ENCODE results near the gene HOOK2.
"Not testable (repeated sequence)": the region's sequence is repeated elsewhere in the genome, so short reads cannot be mapped to it uniquely, and the experiment has no call there.

HOOK2 gene

GRCh38 chr19:12799742-12800465 is 24.6 kb upstream of the HOOK2 start:
- Histone ChIP-seq H3K27me3 (ENCODE audit: low read depth) (no peaks in the 10 kb centered on the region), H3K4me1 (peaks cover 12% of the 10 kb centered on the region), H3K9me3 (no peaks in the 10 kb centered on the region; the same call in 1 of the 2 replicates), H3K36me3 (replicated peaks) (peaks cover 37% of the 10 kb centered on the region), H3K4me3 (peak overlapping the region; percentile 98)
- no peak for DNase-seq (ENCODE audit: low spot score in 2 of 2)
- in situ Hi-C loops (cut with MboI; ENCODE audit: low sequenced_read_pairs) = no loop called here

DNA sequence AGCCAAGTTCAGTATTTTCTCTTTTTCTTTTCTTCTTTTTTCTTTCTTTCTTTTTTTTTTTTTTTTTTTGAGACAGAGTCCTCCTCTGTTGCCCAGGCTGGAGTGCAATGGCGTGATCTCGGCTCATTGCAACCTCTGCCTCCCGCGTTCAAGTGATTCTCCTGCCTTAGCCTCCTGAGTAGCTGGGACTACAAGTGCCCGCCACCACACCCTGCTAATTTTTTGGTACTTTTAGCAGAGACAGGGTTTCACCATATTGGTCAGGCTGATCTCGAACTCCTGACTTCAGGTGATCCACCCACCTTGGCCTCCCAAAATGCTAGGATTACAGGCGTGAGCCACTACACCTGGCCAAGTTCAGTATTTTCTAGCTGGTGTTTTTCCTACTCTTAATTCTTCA is 22.3 kb upstream of the HOOK2 start:
- DNase-seq (ENCODE audit: low spot score in 2 of 2); H3K9me3 ChIP-seq; H3K27me3 ChIP-seq (ENCODE audit: low read depth); H3K4me3 ChIP-seq; in situ Hi-C loops (cut with MboI; ENCODE audit: low sequenced_read_pairs): not testable (repeated sequence)
- Histone ChIP-seq H3K36me3 (replicated peaks) (peaks cover 37% of the 10 kb centered on the region), H3K4me1 (peaks cover 15% of the 10 kb centered on the region)

- no peaks in the 10 kb centered on the region for H3K27me3 ChIP-seq (ENCODE audit: low read depth)
- DNase-seq (ENCODE audit: low spot score in 2 of 2) = no peak
- H3K4me3 ChIP-seq = no peak overlapping the region
- peaks cover 11% of the 10 kb centered on the region for H3K4me1 ChIP-seq
- H3K36me3 ChIP-seq (replicated peaks) = peaks cover 37% of the 10 kb centered on the region
- in situ Hi-C loops (cut with MboI; ENCODE audit: low sequenced_read_pairs) = no loop called here
- no peaks in the 10 kb centered on the region; the same call in 1 of the 2 replicates for H3K9me3 ChIP-seq
These were observed 21.8 kb upstream of the HOOK2 start for GRCh38 chr19:12797141-12797587.

- in situ Hi-C loops (cut with MboI; ENCODE audit: low sequenced_read_pairs) = no loop called here
- peaks cover 35% of the 10 kb centered on the region for H3K36me3 ChIP-seq (replicated peaks)
- peak; percentile 86 to 88 for DNase-seq (ENCODE audit: low spot score in 2 of 2)
- peaks cover 10% of the 10 kb centered on the region for H3K4me1 ChIP-seq
- no peak overlapping the region for H3K4me3 ChIP-seq
- no peaks in the 10 kb centered on the region for H3K27me3 ChIP-seq (ENCODE audit: low read depth)
- H3K9me3 ChIP-seq = no peaks in the 10 kb centered on the region; the same call in 1 of the 2 replicates
These were observed 21.1 kb upstream of the HOOK2 start for GRCh38 chr19:12796146-12797071.

DNA sequence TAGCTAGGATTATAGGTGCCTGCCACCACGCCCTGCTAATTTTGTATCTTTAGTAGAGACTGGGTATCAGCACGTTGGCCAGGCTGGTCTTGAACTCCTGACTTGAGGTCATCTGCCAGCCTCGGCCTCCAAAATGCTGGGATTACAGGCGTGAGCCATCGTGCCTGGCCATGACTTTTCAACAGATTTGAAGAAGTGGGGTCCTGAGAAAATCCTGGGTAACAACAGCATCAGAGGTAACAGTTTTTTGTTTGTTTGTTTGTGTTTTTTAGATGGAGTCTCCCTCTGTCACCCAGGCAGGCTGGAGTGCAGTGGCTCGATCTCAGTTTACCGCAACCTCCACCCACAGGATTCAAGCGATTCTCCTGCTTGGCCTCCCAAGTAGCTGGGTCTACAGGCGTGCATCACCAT is 19.6 kb upstream of the HOOK2 start:
- Histone ChIP-seq H3K9me3 (no peaks in the 10 kb centered on the region; the same call in 1 of the 2 replicates), H3K36me3 (replicated peaks) (peaks cover 24% of the 10 kb centered on the region), H3K4me1 (peaks cover 13% of the 10 kb centered on the region), H3K27me3 (ENCODE audit: low read depth) (no peaks in the 10 kb centered on the region), H3K4me3 (no peak overlapping the region)
- DNase-seq (ENCODE audit: low spot score in 2 of 2) = no peak
- in situ Hi-C loops (cut with MboI; ENCODE audit: low sequenced_read_pairs) = no loop called here

DNA sequence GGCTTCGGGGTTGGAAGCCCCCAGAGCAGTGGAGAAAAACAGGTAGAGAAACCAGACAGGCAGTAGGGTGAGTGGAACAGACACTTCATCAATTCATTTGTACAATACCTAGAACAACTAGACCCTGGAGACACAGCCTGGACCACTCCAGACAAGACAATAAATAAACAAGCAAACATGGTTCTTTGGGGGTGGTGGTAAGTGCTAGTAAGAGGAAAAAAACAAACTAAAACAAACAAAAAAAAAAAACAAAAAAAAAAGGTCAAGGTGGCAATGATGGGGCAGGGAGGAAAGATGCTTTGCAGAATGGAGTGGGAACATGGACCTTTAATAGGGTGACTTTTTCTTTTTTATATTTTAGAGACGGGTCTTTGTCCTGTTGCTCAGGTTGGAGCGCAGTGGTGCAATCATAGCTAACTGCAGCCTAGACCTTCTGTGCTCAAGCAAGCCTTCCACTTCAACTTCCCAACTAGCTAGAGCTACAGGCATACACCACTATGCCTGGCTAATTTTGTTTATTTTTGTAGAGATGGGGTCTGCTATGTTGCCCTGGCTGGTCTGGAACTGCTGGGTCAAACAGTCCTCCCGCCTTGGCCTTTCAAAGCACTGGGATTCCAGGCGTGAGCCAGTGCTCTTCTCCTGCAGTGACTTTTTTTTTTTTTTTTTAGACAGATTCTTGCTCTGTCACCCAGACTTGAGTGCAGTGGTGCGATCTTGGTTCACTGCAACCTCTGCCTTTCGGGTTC is 19.0 kb upstream of the HOOK2 start:
- Histone ChIP-seq H3K4me3 (peak overlapping the region; percentile 59), H3K36me3 (replicated peaks) (peaks cover 18% of the 10 kb centered on the region), H3K27me3 (ENCODE audit: low read depth) (no peaks in the 10 kb centered on the region), H3K4me1 (peaks cover 13% of the 10 kb centered on the region), H3K9me3 (no peaks in the 10 kb centered on the region; the same call in 1 of the 2 replicates)
- in situ Hi-C loops (cut with MboI; ENCODE audit: low sequenced_read_pairs) = no loop called here
- DNase-seq (ENCODE audit: low spot score in 2 of 2) = no peak

DNA sequence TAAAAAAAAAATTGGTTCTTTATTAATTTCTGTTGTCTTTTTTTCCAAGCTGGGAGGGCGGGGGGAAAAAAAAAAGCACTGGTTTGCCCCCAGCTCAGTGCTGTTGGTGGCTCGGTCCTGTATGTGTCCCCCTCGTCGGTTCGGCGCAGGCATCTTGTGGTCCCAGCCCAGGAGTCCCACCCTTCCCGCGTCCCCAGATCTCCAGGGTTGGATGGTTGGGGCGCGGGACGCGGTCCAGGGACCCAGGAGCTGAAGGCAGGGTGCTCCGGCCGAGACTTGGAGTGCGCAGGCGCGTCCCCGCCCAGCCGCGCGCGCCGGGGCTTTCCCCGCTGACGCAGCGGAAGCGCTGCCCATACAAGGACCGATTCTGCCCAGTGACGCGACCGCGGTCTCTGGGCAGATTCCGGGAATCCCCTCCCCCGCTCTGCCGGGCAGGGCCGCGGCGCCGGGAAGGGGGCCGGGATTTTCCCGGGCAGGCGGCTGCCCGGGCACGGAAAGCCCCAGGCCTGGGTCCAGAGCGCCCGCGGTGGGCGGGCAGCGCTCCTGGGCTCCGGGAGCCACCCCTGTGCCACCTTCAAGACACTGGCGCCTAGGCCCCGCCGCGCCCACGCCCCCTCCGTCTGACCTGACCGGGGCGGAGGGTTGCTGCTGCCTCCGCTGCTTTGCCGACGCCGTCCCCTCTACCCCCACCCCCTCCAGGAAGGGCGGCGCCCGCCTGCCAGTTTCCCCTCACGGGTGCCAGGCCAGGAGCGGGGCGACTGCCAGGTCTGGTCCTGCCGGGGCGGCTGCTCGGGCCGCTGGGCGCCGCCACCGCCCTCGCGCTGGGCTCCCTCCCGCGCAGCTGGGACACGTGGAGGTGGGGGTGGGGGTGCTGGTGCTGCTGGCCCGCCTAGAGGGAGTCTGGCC is 18.2 kb upstream of the HOOK2 start:
- Histone ChIP-seq H3K4me1 (peaks cover 21% of the 10 kb centered on the region), H3K27me3 (ENCODE audit: low read depth) (no peaks in the 10 kb centered on the region), H3K4me3 (peak overlapping the region; percentile 59), H3K36me3 (replicated peaks) (peaks cover 10% of the 10 kb centered on the region), H3K9me3 (no peaks in the 10 kb centered on the region; the same call in 1 of the 2 replicates)
- peak; percentile 88 to 93 for DNase-seq (ENCODE audit: low spot score in 2 of 2)
- in situ Hi-C loops (cut with MboI; ENCODE audit: low sequenced_read_pairs) = no loop called here

GRCh38 chr19:12792853-12793289 is 17.5 kb upstream of the HOOK2 start:
- H3K9me3 ChIP-seq = no peaks in the 10 kb centered on the region; the same call in 1 of the 2 replicates
- H3K4me3 ChIP-seq = peak overlapping the region; percentile 59
- in situ Hi-C loops (cut with MboI; ENCODE audit: low sequenced_read_pairs) = no loop called here

DNA sequence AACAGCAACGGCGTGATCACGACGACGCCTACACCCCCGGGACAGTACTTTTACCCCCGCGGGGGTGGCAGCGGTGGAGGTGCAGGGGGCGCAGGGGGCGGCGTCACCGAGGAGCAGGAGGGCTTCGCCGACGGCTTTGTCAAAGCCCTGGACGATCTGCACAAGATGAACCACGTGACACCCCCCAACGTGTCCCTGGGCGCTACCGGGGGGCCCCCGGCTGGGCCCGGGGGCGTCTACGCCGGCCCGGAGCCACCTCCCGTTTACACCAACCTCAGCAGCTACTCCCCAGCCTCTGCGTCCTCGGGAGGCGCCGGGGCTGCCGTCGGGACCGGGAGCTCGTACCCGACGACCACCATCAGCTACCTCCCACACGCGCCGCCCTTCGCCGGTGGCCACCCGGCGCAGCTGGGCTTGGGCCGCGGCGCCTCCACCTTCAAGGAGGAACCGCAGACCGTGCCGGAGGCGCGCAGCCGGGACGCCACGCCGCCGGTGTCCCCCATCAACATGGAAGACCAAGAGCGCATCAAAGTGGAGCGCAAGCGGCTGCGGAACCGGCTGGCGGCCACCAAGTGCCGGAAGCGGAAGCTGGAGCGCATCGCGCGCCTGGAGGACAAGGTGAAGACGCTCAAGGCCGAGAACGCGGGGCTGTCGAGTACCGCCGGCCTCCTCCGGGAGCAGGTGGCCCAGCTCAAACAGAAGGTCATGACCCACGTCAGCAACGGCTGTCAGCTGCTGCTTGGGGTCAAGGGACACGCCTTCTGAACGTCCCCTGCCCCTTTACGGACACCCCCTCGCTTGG is 16.9 kb upstream of the HOOK2 start:
- in situ Hi-C loops (cut with MboI; ENCODE audit: low sequenced_read_pairs) = no loop called here
- Histone ChIP-seq H3K4me3 (peak overlapping the region; percentile 59), H3K4me1 (peaks cover 21% of the 10 kb centered on the region), H3K27me3 (ENCODE audit: low read depth) (no peaks in the 10 kb centered on the region), H3K9me3 (no peaks in the 10 kb centered on the region; the same call in 1 of the 2 replicates), H3K36me3 (replicated peaks) (peaks cover 9% of the 10 kb centered on the region)
- DNase-seq (ENCODE audit: low spot score in 2 of 2) = peak; percentile 64 to 84

More at GRCh38 chr19:12792853-12793289, 17.5 kb upstream of the HOOK2 start:
- no peak for DNase-seq (ENCODE audit: low spot score in 2 of 2)
- Histone ChIP-seq H3K4me1 (peaks cover 21% of the 10 kb centered on the region), H3K27me3 (ENCODE audit: low read depth) (no peaks in the 10 kb centered on the region), H3K36me3 (replicated peaks) (peaks cover 10% of the 10 kb centered on the region)

DNA sequence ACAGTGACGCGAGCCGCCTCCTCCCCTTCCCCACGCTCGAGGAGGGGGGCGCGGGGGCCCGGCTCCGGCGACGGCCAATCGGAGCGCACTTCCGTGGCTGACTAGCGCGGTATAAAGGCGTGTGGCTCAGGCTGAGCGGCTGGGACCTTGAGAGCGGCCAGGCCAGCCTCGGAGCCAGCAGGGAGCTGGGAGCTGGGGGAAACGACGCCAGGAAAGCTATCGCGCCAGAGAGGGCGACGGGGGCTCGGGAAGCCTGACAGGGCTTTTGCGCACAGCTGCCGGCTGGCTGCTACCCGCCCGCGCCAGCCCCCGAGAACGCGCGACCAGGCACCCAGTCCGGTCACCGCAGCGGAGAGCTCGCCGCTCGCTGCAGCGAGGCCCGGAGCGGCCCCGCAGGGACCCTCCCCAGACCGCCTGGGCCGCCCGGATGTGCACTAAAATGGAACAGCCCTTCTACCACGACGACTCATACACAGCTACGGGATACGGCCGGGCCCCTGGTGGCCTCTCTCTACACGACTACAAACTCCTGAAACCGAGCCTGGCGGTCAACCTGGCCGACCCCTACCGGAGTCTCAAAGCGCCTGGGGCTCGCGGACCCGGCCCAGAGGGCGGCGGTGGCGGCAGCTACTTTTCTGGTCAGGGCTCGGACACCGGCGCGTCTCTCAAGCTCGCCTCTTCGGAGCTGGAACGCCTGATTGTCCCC is 16.1 kb upstream of the HOOK2 start, which contains the start of gene JUNB:
TSS of gene JUNB (plus strand) at position 142 of the 706 bp plus-strand sequence. CDS start at position 428, 286 bp downstream.
- DNase-seq (ENCODE audit: low spot score in 2 of 2) = peak; percentile 82 to 95
- Histone ChIP-seq H3K9me3 (no peaks in the 10 kb centered on the region), H3K4me3 (peak within 1 kb of the TSS; percentile 59), H3K27me3 (ENCODE audit: low read depth) (no peaks in the 10 kb centered on the region), H3K36me3 (replicated peaks) (peaks cover 1% of the 10 kb centered on the region), H3K4me1 (peaks cover 21% of the 10 kb centered on the region)
- in situ Hi-C loops (cut with MboI; ENCODE audit: low sequenced_read_pairs) = no loop called here

DNA sequence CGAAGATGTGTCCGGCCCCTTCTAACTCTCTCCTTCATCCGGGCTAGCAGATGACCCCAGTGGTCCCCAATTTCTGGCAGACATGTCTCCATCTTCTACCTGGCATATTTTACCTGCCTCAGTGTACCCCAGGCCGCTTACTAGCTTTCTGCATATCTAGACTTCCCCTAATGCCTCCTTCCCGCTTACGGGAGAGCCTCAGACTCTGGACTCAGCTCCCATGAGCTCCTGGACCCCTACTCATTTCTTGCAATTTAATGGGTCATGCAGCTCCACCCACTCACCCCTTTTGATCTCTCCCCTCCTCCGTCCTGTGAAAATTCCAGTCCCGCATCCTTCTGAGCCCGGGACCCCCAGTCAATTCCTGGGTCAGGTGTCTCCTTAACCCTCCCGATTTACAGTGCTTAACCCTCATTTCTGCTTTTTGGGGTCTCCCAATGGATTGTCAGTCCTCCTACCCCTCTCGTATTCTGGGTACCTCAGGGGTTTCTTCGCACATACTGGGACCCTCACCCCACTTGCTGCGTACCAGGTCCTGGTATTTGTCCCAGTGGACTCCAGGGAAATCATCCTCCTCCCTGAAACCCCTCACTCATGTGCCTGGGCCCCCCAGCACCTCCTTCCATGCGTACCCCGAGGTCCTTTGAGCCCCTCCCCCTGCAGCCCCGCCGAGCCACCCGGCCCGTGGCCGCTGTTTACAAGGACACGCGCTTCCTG is 15.4 kb upstream of the HOOK2 start:
- Histone ChIP-seq H3K4me1 (peaks cover 21% of the 10 kb centered on the region), H3K4me3 (peak overlapping the region; percentile 59), H3K36me3 (replicated peaks) (no peaks in the 10 kb centered on the region; the same call in 1 of the 2 replicates), H3K9me3 (no peaks in the 10 kb centered on the region), H3K27me3 (ENCODE audit: low read depth) (no peaks in the 10 kb centered on the region)
- in situ Hi-C loops (cut with MboI; ENCODE audit: low sequenced_read_pairs) = no loop called here
- no peak for DNase-seq (ENCODE audit: low spot score in 2 of 2)

Measured in HAP-1 (cell line).